Astrocyte of the spinal cord (primary cell): Measurements from ENCODE around the gene DUSP15.
"Not testable (repeated sequence)": the region's sequence is repeated elsewhere in the genome, so short reads cannot be mapped to it uniquely, and the experiment has no call there.

ENCODE experiments used
- DNase-seq: peaks from one replicate; pipeline ENCODE4 v3.0.0; 2011; ENCODE audit warnings: low read depth, low spot score
- H3K4me3 ChIP-seq: 2 replicates; pipeline ENCODE4 v1.5.1; 2011; ENCODE audit warnings: low read depth, mild to moderate bottlenecking, low read length, moderate library complexity
- in situ Hi-C: cut with HindIII; loops from 2 replicates; pipeline ENCODE4 v1.10.0; 2017; ENCODE audit warnings: low sequenced_read_pairs
- TF ChIP-seq, protein P1 (sequence below): IDR thresholded peaks from 2 replicates; pipeline ENCODE4 v1.5.1; 2012; ENCODE audit warnings: low read depth, mild to moderate bottlenecking, low read length, inconsistent platforms

Gene DUSP15

DNA sequence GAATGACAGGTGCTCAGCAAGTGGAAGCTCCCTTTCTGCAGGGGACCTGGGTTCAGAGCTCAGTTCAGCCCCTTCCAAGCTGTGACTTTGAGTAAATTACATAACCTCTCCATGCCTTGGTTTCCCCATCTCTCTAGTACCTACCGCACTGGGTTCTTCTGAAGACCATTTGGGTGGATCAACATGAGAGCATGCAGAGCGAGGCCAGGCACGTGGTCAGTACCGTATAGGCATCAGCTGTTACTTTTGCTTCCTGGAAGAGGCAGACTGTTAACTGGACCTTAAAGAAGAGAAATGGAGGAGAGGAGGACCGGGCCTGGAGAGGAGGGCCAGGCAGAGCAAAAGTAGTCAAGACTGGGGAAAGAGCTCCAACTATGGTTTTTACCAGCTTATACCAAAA is 52.9 kb downstream of the DUSP15 start:
- TF ChIP-seq, protein P1, sequence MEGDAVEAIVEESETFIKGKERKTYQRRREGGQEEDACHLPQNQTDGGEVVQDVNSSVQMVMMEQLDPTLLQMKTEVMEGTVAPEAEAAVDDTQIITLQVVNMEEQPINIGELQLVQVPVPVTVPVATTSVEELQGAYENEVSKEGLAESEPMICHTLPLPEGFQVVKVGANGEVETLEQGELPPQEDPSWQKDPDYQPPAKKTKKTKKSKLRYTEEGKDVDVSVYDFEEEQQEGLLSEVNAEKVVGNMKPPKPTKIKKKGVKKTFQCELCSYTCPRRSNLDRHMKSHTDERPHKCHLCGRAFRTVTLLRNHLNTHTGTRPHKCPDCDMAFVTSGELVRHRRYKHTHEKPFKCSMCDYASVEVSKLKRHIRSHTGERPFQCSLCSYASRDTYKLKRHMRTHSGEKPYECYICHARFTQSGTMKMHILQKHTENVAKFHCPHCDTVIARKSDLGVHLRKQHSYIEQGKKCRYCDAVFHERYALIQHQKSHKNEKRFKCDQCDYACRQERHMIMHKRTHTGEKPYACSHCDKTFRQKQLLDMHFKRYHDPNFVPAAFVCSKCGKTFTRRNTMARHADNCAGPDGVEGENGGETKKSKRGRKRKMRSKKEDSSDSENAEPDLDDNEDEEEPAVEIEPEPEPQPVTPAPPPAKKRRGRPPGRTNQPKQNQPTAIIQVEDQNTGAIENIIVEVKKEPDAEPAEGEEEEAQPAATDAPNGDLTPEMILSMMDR, result no peak
- no peak overlapping the region for H3K4me3 ChIP-seq
- DNase-seq, result no peak
- in situ Hi-C loops, result no loop called here

- TF ChIP-seq, protein P1, result no peak
- H3K4me3 ChIP-seq, result no peak overlapping the region
- in situ Hi-C loops, result no loop called here
- DNase-seq, result no peak
Measured at GRCh38 chr20:31816221-31816620, 54.1 kb downstream of the DUSP15 start.

- in situ Hi-C loops, result no loop called here
- TF ChIP-seq, protein P1, result no peak
- DNase-seq, result no peak
- no peak overlapping the region for H3K4me3 ChIP-seq
Measured at GRCh38 chr20:31815408-31816188, 54.7 kb downstream of the DUSP15 start.

DNA sequence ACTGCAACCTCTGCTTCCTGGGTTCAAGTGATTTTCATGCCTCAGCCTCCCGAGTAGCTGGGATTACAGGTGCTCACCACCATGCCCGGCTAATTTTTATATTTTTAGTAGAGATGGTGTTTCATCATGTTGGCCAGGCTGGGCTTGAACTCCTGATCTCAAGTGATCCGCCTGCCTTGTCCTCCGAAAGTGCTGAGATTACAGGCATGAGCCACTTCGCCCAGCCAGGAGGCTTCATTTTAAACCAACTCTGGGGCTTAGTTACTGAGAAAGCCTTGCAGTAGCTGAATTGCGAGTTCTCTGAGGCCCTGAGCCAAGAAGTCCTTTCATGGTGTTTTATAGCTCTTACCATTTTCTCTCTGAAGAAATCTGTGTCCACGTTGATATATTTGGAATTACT is 56.2 kb downstream of the DUSP15 start:
- H3K4me3 ChIP-seq, DNase-seq, in situ Hi-C loops: not testable (repeated sequence)

DNA sequence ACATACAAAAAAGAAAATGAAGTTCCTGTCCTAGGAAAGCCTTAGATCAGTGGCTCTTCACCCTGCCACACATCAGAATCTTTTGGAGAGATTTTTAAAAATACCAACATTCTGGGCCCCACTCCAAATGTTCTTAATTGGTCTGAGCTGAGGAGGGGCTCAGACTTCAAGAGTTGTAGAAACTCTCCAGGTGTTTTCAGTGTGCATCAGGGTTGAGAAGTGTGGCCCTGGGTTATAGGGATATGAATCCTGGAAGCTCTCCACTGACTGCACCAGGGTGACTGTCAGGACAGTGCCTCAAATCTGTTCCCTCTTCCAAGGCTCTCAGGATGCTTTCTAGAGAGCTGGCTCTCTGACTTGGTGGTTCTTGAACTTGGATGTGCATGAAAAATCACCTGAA is 56.7 kb downstream of the DUSP15 start:
- in situ Hi-C loops, result no loop called here
- DNase-seq, result no peak
- TF ChIP-seq, protein P1, result no peak
- no peak overlapping the region for H3K4me3 ChIP-seq

GRCh38 chr20:31811796-31812728 is 58.3 kb downstream of the DUSP15 start:
- peak; percentile 92 for DNase-seq
- in situ Hi-C loops, result no loop called here
- no peak overlapping the region for H3K4me3 ChIP-seq
- TF ChIP-seq, protein P1, result no peak

DNA sequence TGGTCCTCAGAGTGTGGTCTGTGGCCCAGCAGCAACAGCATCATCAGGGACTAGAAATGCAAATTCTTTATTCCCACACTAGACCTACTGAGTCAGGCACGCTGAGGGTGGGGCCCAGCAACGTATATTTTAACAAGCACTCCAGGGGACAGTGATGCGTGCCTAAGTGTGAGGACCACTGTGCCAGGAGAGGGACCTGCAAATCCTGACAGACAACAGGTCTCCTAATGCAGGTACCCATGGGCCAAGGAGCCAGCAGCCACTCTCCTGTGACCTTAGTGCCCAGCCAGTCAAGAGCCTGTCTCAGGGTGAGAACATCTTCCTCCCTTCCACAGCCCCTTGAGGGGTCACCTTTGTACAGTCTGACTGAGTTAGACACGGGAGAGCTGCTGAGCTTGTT is 59.1 kb downstream of the DUSP15 start:
- in situ Hi-C loops, result no loop called here
- DNase-seq, result no peak
- no peak overlapping the region for H3K4me3 ChIP-seq
- TF ChIP-seq, protein P1, result no peak
